GM18505 (cell line): ENCODE measurements around the gene MLANA.

Experiments
- ATAC-seq: cut with Tn5 transposase; IDR thresholded peaks from one replicate; pipeline ENCODE4 v1.9.1; 2021; ENCODE audit not compliant: unreplicated experiment
- POLR2A ChIP-seq: IDR thresholded peaks from 4 replicates; pipeline ENCODE4 v1.6.1; 2011; ENCODE audit warnings: borderline replicate concordance; ENCODE audit not compliant: insufficient read depth, insufficient read length; ENCODE audit errors: extremely low read depth

Gene MLANA

GRCh38 chr9:5854063-5854790 is 36.5 kb upstream of the MLANA start:
- TF ChIP-seq POLR2A: no peak
- no peak for ATAC-seq

GRCh38 chr9:5857928-5858327 is 32.8 kb upstream of the MLANA start:
- no peak for ATAC-seq
- TF ChIP-seq POLR2A: no peak

- no peak for ATAC-seq
- no peak for TF ChIP-seq POLR2A
Measured at GRCh38 chr9:5858833-5859232, 31.9 kb upstream of the MLANA start.

GRCh38 chr9:5863092-5863746 is 27.5 kb upstream of the MLANA start:
- TF ChIP-seq POLR2A: no peak
- ATAC-seq: no peak

- ATAC-seq: no peak
- TF ChIP-seq POLR2A: no peak
Measured at GRCh38 chr9:5864446-5864845, 26.2 kb upstream of the MLANA start.

- no peak for ATAC-seq
- TF ChIP-seq POLR2A: no peak
Measured at GRCh38 chr9:5866272-5866671, 24.4 kb upstream of the MLANA start.

- no peak for TF ChIP-seq POLR2A
- ATAC-seq: no peak
Measured at GRCh38 chr9:5866685-5867084, 24.0 kb upstream of the MLANA start.

GRCh38 chr9:5868235-5868634 is 22.5 kb upstream of the MLANA start:
- no peak for TF ChIP-seq POLR2A
- no peak for ATAC-seq

GRCh38 chr9:5869315-5870019 is 21.2 kb upstream of the MLANA start:
- TF ChIP-seq POLR2A: no peak
- no peak for ATAC-seq

GRCh38 chr9:5870020-5870339 is 20.7 kb upstream of the MLANA start:
- no peak for TF ChIP-seq POLR2A
- no peak for ATAC-seq

GRCh38 chr9:5870691-5871090 is 20.0 kb upstream of the MLANA start:
- ATAC-seq: no peak
- no peak for TF ChIP-seq POLR2A

- no peak for TF ChIP-seq POLR2A
- no peak for ATAC-seq
Measured at GRCh38 chr9:5871785-5872184, 18.9 kb upstream of the MLANA start.

GRCh38 chr9:5872511-5872910 is 18.2 kb upstream of the MLANA start:
- no peak for ATAC-seq
- no peak for TF ChIP-seq POLR2A

- ATAC-seq: no peak
- TF ChIP-seq POLR2A: no peak
Measured at GRCh38 chr9:5873439-5873838, 17.2 kb upstream of the MLANA start.
